Nephron (organoid): Measurements from ENCODE around the gene SLC39A9.

Experiments
- H3K27ac Mint-ChIP-seq, 3 experiments: 2 replicates each; pipeline ENCODE4 v1.8.0; 2020; ENCODE audit warnings: mixed read lengths in 3 of 3, mild to moderate bottlenecking in 2 of 3, moderate library complexity in 1 of 3
- H3K27me3 Mint-ChIP-seq: 2 replicates; pipeline ENCODE4 v1.8.0; 2021; ENCODE audit warnings: low read depth, mild to moderate bottlenecking, moderate library complexity, mixed read lengths
- H3K36me3 Mint-ChIP-seq: 2 replicates; pipeline ENCODE4 v1.8.0; 2020; ENCODE audit warnings: low read depth, mixed read lengths
- H3K4me1 Mint-ChIP-seq: 2 replicates; pipeline ENCODE4 v1.8.0; 2020; ENCODE audit warnings: mixed read lengths
- H3K4me3 Mint-ChIP-seq, 3 experiments: 2 replicates each; pipeline ENCODE4 v1.8.0; 2020; ENCODE audit warnings: mild to moderate bottlenecking in 3 of 3, mixed read lengths in 3 of 3, moderate library complexity in 2 of 3
- H3K9me3 Mint-ChIP-seq: 2 replicates; pipeline ENCODE4 v1.8.0; 2020; ENCODE audit warnings: mixed read lengths
- TF ChIP-seq, protein P1 (sequence below), 3 experiments: fragments of 200-600 bp; sonication (generic); IDR thresholded peaks; one replicate each; pipeline ENCODE4 v1.5.0; 2021; ENCODE audit warnings: antibody characterized with exemption in 3 of 3; ENCODE audit not compliant: unreplicated experiment in 3 of 3

SLC39A9 gene

DNA sequence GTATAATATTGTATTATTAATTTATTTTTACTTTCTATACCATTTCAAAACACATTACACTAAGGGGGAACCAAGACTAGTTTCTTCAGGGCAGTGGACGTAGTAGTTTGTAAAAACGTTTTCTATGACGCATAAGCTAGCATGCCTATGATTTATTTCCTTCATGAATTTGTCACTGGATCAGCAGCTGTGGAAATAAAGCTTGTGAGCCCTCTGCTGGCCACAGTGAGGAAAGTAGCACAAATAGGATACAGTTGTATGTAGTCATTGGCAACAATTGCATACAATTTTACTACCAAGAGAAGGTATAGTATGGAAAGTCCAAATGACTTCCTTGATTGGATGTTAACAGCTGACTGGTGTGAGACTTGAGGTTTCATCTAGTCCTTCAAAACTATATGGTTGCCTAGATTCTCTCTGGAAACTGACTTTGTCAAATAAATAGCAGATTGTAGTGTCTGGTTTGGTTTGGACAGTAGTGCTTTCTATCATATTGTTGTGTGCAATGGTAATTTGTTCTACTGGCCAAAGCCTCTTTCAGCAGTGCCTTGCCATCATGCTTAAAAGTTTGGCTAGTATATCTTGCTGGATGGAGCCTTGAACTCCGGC is 61.7 kb downstream of the SLC39A9 start:
- Mint-ChIP-seq H3K4me3 (no peak overlapping the region), H3K4me1 (no peaks in the 10 kb centered on the region), H3K36me3 (peaks cover 33% of the 10 kb centered on the region), H3K9me3 (no peaks in the 10 kb centered on the region), H3K27me3 (no peaks in the 10 kb centered on the region), H3K27ac (no peak overlapping the region)
- TF ChIP-seq, protein P1, sequence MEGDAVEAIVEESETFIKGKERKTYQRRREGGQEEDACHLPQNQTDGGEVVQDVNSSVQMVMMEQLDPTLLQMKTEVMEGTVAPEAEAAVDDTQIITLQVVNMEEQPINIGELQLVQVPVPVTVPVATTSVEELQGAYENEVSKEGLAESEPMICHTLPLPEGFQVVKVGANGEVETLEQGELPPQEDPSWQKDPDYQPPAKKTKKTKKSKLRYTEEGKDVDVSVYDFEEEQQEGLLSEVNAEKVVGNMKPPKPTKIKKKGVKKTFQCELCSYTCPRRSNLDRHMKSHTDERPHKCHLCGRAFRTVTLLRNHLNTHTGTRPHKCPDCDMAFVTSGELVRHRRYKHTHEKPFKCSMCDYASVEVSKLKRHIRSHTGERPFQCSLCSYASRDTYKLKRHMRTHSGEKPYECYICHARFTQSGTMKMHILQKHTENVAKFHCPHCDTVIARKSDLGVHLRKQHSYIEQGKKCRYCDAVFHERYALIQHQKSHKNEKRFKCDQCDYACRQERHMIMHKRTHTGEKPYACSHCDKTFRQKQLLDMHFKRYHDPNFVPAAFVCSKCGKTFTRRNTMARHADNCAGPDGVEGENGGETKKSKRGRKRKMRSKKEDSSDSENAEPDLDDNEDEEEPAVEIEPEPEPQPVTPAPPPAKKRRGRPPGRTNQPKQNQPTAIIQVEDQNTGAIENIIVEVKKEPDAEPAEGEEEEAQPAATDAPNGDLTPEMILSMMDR (IDR thresholded peaks at IDR 0.05; ENCODE audit: unreplicated experiment in 3 of 3): peak; percentile 74 to 85 (median 80)

DNA sequence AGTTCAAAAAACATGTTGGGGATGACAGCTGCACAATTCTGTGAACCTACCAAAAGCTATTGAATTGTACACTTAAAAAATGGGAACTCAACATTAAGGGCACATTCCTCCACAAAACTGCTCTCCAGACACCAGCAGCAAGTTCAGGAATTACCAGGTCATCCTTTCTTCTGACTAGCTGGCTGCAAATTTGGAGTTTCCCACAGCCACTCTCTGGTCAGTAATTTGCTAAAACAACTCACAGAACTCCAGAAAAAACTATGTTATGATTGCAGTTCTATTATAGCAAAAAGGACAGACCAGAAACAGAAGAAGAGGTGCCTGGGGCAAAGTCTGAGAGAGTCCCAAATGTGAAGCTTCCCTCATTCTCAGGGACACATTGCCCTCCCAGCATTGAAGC is 65.9 kb downstream of the SLC39A9 start:
- Mint-ChIP-seq H3K27ac (no peak overlapping the region), H3K36me3 (peaks cover 17% of the 10 kb centered on the region), H3K27me3 (no peaks in the 10 kb centered on the region), H3K4me3 (no peak overlapping the region), H3K9me3 (no peaks in the 10 kb centered on the region), H3K4me1 (no peaks in the 10 kb centered on the region)
- TF ChIP-seq, protein P1 (IDR thresholded peaks at IDR 0.05; ENCODE audit: unreplicated experiment in 3 of 3): no peak

DNA sequence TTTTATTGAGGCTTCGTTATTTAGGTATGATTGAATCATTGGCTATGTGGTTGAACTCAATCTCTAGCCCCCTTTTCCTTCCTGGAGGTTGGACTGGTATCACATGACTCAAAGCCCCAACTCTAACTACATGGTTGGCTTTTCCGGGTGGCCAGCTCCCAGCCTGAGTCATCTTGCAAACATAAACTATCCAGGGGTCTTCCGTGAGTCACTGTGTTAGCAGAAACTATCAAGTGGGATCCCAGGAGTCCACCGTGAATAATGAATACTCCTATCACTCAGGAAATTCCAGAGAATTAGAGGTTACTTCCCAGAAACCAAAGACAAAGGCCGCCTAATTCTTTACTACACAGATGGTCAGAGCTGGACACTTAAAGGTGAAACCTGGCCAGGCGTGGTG is 66.3 kb downstream of the SLC39A9 start:
- H3K36me3 Mint-ChIP-seq: peaks cover 17% of the 10 kb centered on the region
- H3K27ac Mint-ChIP-seq: no peak overlapping the region
- H3K9me3 Mint-ChIP-seq: no peaks in the 10 kb centered on the region
- no peaks in the 10 kb centered on the region for H3K27me3 Mint-ChIP-seq
- TF ChIP-seq, protein P1 (IDR thresholded peaks at IDR 0.05; ENCODE audit: unreplicated experiment in 3 of 3): no peak
- no peaks in the 10 kb centered on the region for H3K4me1 Mint-ChIP-seq
- no peak overlapping the region for H3K4me3 Mint-ChIP-seq

DNA sequence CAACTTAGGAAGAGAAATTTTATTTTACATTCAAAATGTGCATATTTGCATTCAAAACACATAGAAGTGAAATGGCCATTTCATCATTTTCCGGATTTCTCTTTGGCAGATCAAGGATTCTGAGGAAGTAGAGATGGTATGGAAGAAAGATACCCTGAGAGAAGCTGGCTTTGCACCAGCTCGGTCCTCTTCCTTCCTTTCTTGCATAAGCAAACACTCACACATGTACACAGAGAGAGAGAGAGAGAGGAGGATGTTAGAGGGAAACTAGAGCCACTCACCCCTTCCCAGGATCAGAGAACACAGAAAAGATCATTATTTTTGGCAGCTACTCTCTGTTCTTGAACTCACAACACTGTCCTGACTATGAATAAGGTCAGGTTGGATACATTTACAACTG is 70.5 kb downstream of the SLC39A9 start:
- Mint-ChIP-seq H3K27ac (no peak overlapping the region), H3K9me3 (no peaks in the 10 kb centered on the region), H3K27me3 (peaks cover 7% of the 10 kb centered on the region), H3K4me3 (no peak overlapping the region), H3K4me1 (no peaks in the 10 kb centered on the region), H3K36me3 (no peaks in the 10 kb centered on the region)
- TF ChIP-seq, protein P1 (IDR thresholded peaks at IDR 0.05; ENCODE audit: unreplicated experiment in 3 of 3): no peak

DNA sequence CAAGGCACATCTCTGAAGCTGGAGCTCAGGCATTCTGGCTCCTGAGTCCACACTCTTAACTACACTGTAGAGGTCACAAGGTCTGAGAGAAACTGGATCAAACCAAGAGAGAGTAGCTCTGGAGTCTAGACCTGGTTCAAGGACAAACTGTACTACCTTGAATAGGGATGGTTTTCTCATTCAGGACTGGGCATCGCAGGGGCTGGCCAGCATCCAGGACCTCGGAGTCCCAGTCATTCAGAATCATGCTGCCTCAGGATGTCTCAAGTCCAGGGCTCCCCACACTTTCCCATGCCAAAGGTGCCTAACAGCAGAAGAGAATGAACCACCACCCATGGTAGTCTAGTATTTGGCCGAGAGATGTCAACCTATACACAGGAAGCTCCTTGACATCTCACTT is 72.9 kb downstream of the SLC39A9 start:
- TF ChIP-seq, protein P1 (IDR thresholded peaks at IDR 0.05; ENCODE audit: unreplicated experiment in 3 of 3): no peak
- no peaks in the 10 kb centered on the region for H3K4me1 Mint-ChIP-seq
- no peaks in the 10 kb centered on the region for H3K36me3 Mint-ChIP-seq
- peaks cover under 1% of the 10 kb centered on the region for H3K9me3 Mint-ChIP-seq
- peaks cover 8% of the 10 kb centered on the region for H3K27me3 Mint-ChIP-seq
- H3K4me3 Mint-ChIP-seq: no peak overlapping the region
- H3K27ac Mint-ChIP-seq: no peak overlapping the region

DNA sequence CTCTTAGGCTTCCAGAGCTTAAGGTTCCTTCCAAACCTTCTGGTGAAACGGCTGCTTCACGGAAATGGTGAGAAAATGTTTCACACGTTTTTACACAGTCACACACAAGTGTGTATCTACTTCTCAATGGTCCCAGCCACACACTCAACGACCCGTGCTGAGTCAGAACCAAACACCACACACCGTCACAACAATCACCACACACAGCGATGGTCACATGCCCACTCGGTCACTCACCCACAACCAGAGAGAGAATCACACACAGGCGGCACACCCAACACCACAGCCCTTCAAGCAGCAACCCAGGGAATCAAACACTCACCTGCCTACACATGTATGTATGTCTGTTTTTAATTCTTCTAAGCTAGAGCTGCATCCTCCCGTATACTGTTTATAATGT is 73.4 kb downstream of the SLC39A9 start:
- Mint-ChIP-seq H3K27ac (no peak overlapping the region), H3K27me3 (peaks cover 12% of the 10 kb centered on the region), H3K4me1 (no peaks in the 10 kb centered on the region), H3K4me3 (no peak overlapping the region), H3K36me3 (no peaks in the 10 kb centered on the region), H3K9me3 (peaks cover 4% of the 10 kb centered on the region)
- TF ChIP-seq, protein P1 (IDR thresholded peaks at IDR 0.05; ENCODE audit: unreplicated experiment in 3 of 3): no peak
